Neural progenitor cell (in vitro differentiated cells): ENCODE data around the gene KCNC4. TPM values are rescaled to one million over a fixed set of nuclear protein-coding genes. Genes with fewer than 3 reads are reported as not detected.

Source experiments
- DNase-seq: peaks from one replicate; pipeline ENCODE4 v3.0.0-alpha.2; 2016; ENCODE audit warnings: low spot score
- H2AFZ ChIP-seq: fragments of 200-600 bp; sonication (generic); replicated peaks from 2 replicates; pipeline ENCODE4 v1.6.1; 2016; ENCODE audit warnings: antibody characterized with exemption
- H3F3A ChIP-seq: fragments of 200-600 bp; sonication (generic); 2 replicates; pipeline ENCODE4 v1.6.1; 2016; ENCODE audit warnings: antibody characterized with exemption, low read depth
- H3K27ac ChIP-seq: fragments of 200-600 bp; sonication (generic); 2 replicates; pipeline ENCODE4 v1.5.1; 2016; ENCODE audit warnings: mild to moderate bottlenecking
- H3K27me3 ChIP-seq: fragments of 200-600 bp; sonication (generic); 2 replicates; pipeline ENCODE4 v1.6.1; 2016; ENCODE audit warnings: mild to moderate bottlenecking, moderate library complexity
- H3K36me3 ChIP-seq: fragments of 200-600 bp; sonication (generic); 2 replicates; pipeline ENCODE4 v1.5.1; 2016
- H3K4me1 ChIP-seq: fragments of 200-600 bp; sonication (generic); 2 replicates; pipeline ENCODE4 v1.6.1; 2016; ENCODE audit warnings: mixed run types
- H3K4me2 ChIP-seq: fragments of 200-600 bp; sonication (generic); 2 replicates; pipeline ENCODE4 v1.6.1; 2016
- H3K4me3 ChIP-seq: fragments of 200-600 bp; sonication (generic); 2 replicates; pipeline ENCODE4 v1.5.1; 2016
- H3K79me2 ChIP-seq: fragments of 200-600 bp; sonication (generic); 2 replicates; pipeline ENCODE4 v1.6.1; 2016; ENCODE audit warnings: low read depth
- H3K9ac ChIP-seq: fragments of 200-600 bp; sonication (generic); 2 replicates; pipeline ENCODE4 v1.6.1; 2016
- H3K9me3 ChIP-seq: fragments of 200-600 bp; sonication (generic); 2 replicates; pipeline ENCODE4 v1.5.1; 2016; ENCODE audit warnings: low read depth
- H4K20me1 ChIP-seq: fragments of 200-600 bp; sonication (generic); 2 replicates; pipeline ENCODE4 v1.6.1; 2016; ENCODE audit warnings: low read depth
- H3K27ac Mint-ChIP-seq: 3 replicates; pipeline ENCODE4 v1.8.0; 2021; ENCODE audit warnings: mixed read lengths
- H3K27me3 Mint-ChIP-seq: 2 replicates; pipeline ENCODE4 v1.8.0; 2022; ENCODE audit warnings: low read depth, mild to moderate bottlenecking, inconsistent platforms, moderate library complexity, mixed read lengths; ENCODE audit not compliant: insufficient read depth
- H3K36me3 Mint-ChIP-seq: 3 replicates; pipeline ENCODE4 v1.8.0; 2021; ENCODE audit warnings: mixed read lengths
- H3K4me1 Mint-ChIP-seq: 3 replicates; pipeline ENCODE4 v1.8.0; 2021; ENCODE audit warnings: mixed read lengths
- H3K4me3 Mint-ChIP-seq: 3 replicates; pipeline ENCODE4 v1.8.0; 2021; ENCODE audit warnings: mild to moderate bottlenecking, moderate library complexity, mixed read lengths
- H3K9me3 Mint-ChIP-seq: 3 replicates; pipeline ENCODE4 v1.8.0; 2020; ENCODE audit warnings: mixed read lengths
- EZH2 ChIP-seq: fragments of 200-600 bp; sonication (generic); IDR thresholded peaks from 2 replicates; pipeline ENCODE4 v1.6.1; 2017; ENCODE audit warnings: antibody characterized with exemption, mild to moderate bottlenecking, moderate library complexity
- EZH2phosphoT487 ChIP-seq: fragments of 200-600 bp; sonication (generic); IDR thresholded peaks from 2 replicates; pipeline ENCODE4 v1.6.1; 2017; ENCODE audit warnings: antibody characterized with exemption
- total RNA-seq: library from RNA; depleted of rRNA; stranded (reverse); fragments of >200 nt; gene quantifications from 2 replicates; pipeline ENCODE4 v1.2.3, GENCODE V29; 2015; ENCODE audit warnings: low replicate concordance
- TF ChIP-seq, protein P1 (sequence below): fragments of 200-600 bp; sonication (generic); IDR thresholded peaks from 2 replicates; pipeline ENCODE4 v1.5.1; 2017; ENCODE audit warnings: antibody characterized with exemption, mild to moderate bottlenecking

The KCNC4 gene
- total RNA-seq, 1 donor from 2014 or later = 1.3 TPM

DNA sequence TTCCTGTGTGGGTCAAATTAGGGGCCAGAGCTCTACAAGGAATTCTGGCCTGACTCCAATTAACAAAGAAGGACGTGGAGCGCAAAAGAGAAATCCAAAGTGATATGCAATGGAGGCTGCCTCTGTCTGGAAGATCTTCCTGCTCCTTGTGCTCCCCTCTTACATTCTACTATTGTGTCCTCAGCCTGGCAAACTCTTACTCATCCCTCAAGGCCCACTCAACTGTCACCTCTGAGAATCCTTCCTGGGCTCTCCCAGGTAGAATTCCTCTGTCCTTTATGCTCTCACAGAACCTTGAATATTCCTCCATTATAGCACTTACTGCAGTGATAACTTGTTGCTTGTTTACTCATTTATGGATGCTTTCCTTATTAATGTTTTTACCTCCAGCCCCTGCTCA, 31.4 kb downstream of the KCNC4 start:
- peaks cover 24% of the 10 kb centered on the region for H3K4me1 ChIP-seq

DNA sequence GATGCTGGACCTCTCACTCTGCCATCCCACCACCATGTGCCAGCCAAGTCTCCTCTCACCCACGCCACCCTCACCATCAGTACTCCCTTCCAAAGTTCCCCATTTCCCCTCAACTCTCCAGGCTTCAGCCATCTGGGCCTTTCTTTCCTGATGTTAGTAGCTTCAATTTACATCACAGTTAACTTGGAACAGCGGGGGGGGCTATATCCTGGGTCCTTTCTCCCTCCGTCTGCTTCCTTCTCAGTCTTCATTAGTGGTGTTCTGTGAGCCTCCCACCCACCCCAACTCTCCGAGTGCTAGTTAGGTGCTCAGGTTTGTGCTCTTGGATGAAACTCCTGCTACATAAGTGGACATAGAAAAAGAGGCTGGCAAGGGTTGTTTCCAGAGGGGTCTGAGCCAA, 31.9 kb downstream of the KCNC4 start:
- H3K4me2 ChIP-seq = no peak overlapping the region
- H3K27me3 Mint-ChIP-seq = peaks cover 18% of the 10 kb centered on the region
- H3K27ac ChIP-seq = no peak overlapping the region
- no peak overlapping the region for H3K4me3 Mint-ChIP-seq
- H3K4me3 ChIP-seq = no peak overlapping the region
- H3K36me3 ChIP-seq = no peaks in the 10 kb centered on the region
- H2AFZ ChIP-seq = no peak overlapping the region
- H3K9me3 ChIP-seq = no peaks in the 10 kb centered on the region
- H4K20me1 ChIP-seq = no peaks in the 10 kb centered on the region
- TF ChIP-seq EZH2phosphoT487 (no peak), EZH2 (no peak)
- TF ChIP-seq, protein P1, sequence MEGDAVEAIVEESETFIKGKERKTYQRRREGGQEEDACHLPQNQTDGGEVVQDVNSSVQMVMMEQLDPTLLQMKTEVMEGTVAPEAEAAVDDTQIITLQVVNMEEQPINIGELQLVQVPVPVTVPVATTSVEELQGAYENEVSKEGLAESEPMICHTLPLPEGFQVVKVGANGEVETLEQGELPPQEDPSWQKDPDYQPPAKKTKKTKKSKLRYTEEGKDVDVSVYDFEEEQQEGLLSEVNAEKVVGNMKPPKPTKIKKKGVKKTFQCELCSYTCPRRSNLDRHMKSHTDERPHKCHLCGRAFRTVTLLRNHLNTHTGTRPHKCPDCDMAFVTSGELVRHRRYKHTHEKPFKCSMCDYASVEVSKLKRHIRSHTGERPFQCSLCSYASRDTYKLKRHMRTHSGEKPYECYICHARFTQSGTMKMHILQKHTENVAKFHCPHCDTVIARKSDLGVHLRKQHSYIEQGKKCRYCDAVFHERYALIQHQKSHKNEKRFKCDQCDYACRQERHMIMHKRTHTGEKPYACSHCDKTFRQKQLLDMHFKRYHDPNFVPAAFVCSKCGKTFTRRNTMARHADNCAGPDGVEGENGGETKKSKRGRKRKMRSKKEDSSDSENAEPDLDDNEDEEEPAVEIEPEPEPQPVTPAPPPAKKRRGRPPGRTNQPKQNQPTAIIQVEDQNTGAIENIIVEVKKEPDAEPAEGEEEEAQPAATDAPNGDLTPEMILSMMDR = no peak
- no peak overlapping the region for H3K27ac Mint-ChIP-seq
- H3K4me1 ChIP-seq = peaks cover 24% of the 10 kb centered on the region
- no peak for DNase-seq
- no peaks in the 10 kb centered on the region for H3K79me2 ChIP-seq
- H3K36me3 Mint-ChIP-seq = no peaks in the 10 kb centered on the region
- H3K4me1 Mint-ChIP-seq = peaks cover 36% of the 10 kb centered on the region
- no peak overlapping the region for H3K9ac ChIP-seq
- H3K27me3 ChIP-seq = no peaks in the 10 kb centered on the region
- no peaks in the 10 kb centered on the region for H3K9me3 Mint-ChIP-seq
- peaks cover 6% of the 10 kb centered on the region for H3F3A ChIP-seq

More for the DNA sequence above, 31.4 kb downstream of the KCNC4 start:
- Histone ChIP-seq H3K27me3 (no peaks in the 10 kb centered on the region), H3F3A (peaks cover 6% of the 10 kb centered on the region), H3K4me2 (no peak overlapping the region), H3K9ac (no peak overlapping the region), H3K79me2 (no peaks in the 10 kb centered on the region), H3K9me3 (no peaks in the 10 kb centered on the region), H4K20me1 (no peaks in the 10 kb centered on the region), H2AFZ (no peak overlapping the region), H3K4me3 (no peak overlapping the region), H3K27ac (no peak overlapping the region), H3K36me3 (no peaks in the 10 kb centered on the region)
- Mint-ChIP-seq H3K9me3 (no peaks in the 10 kb centered on the region), H3K4me3 (no peak overlapping the region), H3K27me3 (peaks cover 17% of the 10 kb centered on the region), H3K36me3 (no peaks in the 10 kb centered on the region), H3K4me1 (peaks cover 36% of the 10 kb centered on the region), H3K27ac (no peak overlapping the region)
- TF ChIP-seq EZH2 = no peak
- DNase-seq = no peak

DNA sequence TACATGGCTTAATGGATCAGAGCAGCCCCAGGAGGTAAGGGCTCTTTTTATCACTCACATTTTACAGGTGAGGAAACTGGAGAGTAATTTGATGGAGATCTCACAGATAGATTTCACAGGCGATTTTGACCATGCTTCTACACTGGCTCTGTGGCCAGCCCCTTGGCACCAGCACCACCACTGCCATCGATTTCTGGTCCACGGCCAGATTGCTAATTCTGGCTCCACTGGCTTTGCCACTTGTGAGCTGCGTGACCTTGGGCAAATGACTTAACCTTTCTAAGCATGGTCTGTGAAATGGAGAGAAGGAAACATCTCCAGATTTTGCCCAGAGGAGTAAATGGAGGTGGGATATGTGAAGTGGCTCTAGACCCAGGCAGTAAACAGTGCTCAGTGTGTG, 32.6 kb downstream of the KCNC4 start:
- no peak for DNase-seq
- H3K4me3 Mint-ChIP-seq = no peak overlapping the region
- Histone ChIP-seq H3K9ac (no peak overlapping the region), H3K4me3 (no peak overlapping the region), H3K9me3 (no peaks in the 10 kb centered on the region), H3K27me3 (no peaks in the 10 kb centered on the region), H3K4me1 (peaks cover 24% of the 10 kb centered on the region), H2AFZ (no peak overlapping the region), H3K27ac (no peak overlapping the region), H3K36me3 (no peaks in the 10 kb centered on the region), H3F3A (peaks cover 6% of the 10 kb centered on the region), H3K79me2 (no peaks in the 10 kb centered on the region), H3K4me2 (no peak overlapping the region), H4K20me1 (no peaks in the 10 kb centered on the region)
- peaks cover 36% of the 10 kb centered on the region for H3K4me1 Mint-ChIP-seq
- H3K36me3 Mint-ChIP-seq = no peaks in the 10 kb centered on the region
- TF ChIP-seq EZH2 (no peak), EZH2phosphoT487 (no peak)
- TF ChIP-seq, protein P1 = no peak
- peak overlapping the region; percentile 70 for H3K27ac Mint-ChIP-seq
- H3K9me3 Mint-ChIP-seq = no peaks in the 10 kb centered on the region
- H3K27me3 Mint-ChIP-seq = peaks cover 17% of the 10 kb centered on the region

DNA sequence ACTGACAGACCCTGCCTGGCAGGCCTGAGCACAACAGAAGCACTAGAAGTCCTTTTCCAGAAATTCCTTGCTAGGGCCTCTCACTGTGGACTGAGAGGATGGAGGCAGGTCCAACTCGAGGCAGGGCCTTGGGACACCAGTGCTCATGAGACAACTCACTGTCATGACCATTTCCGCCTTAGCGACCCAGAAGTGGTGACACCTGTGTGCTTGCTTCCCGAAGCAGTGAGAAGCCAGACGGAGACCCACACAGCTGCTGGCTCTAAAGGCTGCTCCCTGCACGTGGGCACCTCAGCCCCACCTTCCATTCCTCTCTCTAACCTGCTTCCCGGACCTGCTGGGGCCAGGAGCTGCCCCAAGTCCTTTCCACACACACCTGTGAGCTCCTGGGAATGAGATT, 33.0 kb downstream of the KCNC4 start:
- H3K4me2 ChIP-seq = peak overlapping the region; percentile 65
- H3F3A ChIP-seq = peaks cover 6% of the 10 kb centered on the region
- H2AFZ ChIP-seq = peak overlapping the region; percentile 93
- no peaks in the 10 kb centered on the region for H3K79me2 ChIP-seq
- no peaks in the 10 kb centered on the region for H3K9me3 ChIP-seq
- no peaks in the 10 kb centered on the region for H3K36me3 ChIP-seq
- H3K4me1 ChIP-seq = peaks cover 24% of the 10 kb centered on the region
- Mint-ChIP-seq H3K27me3 (peaks cover 17% of the 10 kb centered on the region), H3K27ac (no peak overlapping the region), H3K9me3 (no peaks in the 10 kb centered on the region), H3K4me1 (peaks cover 36% of the 10 kb centered on the region), H3K4me3 (no peak overlapping the region), H3K36me3 (no peaks in the 10 kb centered on the region)
- TF ChIP-seq EZH2 (no peak), EZH2phosphoT487 (no peak)
- TF ChIP-seq, protein P1 = no peak
- H4K20me1 ChIP-seq = no peaks in the 10 kb centered on the region
- no peak overlapping the region for H3K9ac ChIP-seq
- DNase-seq = no peak
- H3K27ac ChIP-seq = no peak overlapping the region
- H3K4me3 ChIP-seq = peak overlapping the region; percentile 13
- no peaks in the 10 kb centered on the region for H3K27me3 ChIP-seq
